Stimulated activated naive CD8-positive, alpha-beta T cell treated with anti-CD3 and anti-CD28 coated beads, Interleukin-15, Interleukin-2, amounts not matched to agents 100 U/mL and 50 U/mL, for 24 hours (primary cell): ENCODE results near the gene EPB41L1.

ENCODE experiments used
- ATAC-seq: fragments of 150-1000 bp; cut with Tn5 transposase; one replicate; pipeline ENCODE4 v1.10.0; 2021
- DNase-seq: peaks from one replicate; pipeline ENCODE4 v3.0.0; 2021

Gene EPB41L1

DNA sequence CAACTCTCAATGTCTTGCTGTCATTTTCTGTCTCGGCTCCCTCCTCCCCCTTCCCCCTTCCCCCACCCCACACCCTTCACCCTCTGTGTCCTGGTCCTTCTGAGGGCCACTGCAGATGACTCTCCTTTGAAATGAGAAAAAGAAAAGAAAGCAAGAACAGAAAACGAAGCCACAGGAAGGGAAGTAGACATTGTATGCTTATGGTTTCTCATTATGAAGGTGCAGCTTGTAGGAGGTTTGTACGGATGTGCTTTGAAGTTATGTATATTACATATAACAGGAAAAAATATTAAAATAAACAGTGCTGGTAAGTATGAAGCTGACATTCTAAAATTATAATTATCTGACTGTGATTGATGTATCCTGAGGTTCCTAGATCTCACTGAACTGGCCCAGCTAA, 75.5 kb downstream of the EPB41L1 start:
- ATAC-seq = no peak
- no peak for DNase-seq

GRCh38 chr20:36231331-36231730, 76.8 kb downstream of the EPB41L1 start:
- ATAC-seq (no peak), DNase-seq (no peak)

GRCh38 chr20:36234771-36235320, 80.3 kb downstream of the EPB41L1 start:
- no peak for ATAC-seq
- no peak for DNase-seq

DNA sequence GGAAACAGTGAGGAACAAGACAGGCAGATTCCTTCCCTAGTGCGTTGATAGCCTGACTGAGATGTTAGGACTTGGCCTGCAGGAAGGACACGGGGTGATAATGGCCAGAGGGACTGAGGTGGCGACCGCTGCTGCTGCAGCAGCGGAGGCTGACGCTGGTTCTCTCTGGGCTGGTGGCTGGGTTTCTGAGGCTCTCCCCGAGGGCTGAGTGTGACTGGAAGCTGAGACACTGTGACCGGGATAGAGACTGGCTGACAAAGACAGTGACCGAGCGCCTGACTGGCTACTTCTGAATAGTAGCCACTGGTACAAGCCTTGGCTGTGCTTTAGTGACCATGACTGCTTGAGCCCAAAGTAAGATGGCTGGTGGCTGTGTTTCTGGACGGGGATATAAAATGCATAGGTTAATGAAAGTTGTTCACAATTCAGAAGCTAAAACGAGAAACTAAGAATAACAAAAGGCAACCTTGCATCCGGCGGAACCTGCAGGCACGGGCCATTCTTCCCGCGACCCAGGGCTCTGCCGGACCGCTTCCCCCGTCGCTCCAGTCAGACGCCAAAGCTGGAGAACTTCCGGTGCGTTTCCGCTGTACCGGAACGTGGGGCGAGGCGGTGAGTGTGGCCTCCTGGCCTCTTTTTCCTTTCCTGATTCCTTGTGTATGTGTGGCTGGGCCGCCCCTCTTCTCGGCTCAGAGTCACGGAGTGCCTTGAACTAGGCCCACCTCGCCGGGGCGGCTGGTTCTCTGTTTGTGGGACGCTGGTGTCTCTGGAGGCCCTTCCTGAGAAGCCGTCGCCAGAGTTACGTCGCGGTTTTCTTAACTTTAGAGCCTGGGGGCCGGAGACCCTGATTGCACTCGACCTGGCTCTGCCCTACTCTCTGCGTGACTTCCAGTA, 81.6 kb downstream of the EPB41L1 start, which contains the start of gene AAR2:
AAR2 (plus strand) TSS at position 587 of the 894 bp plus-strand sequence. CDS start 3,391 bp downstream, outside the sequence.
- DNase-seq (peak; percentile 85), ATAC-seq (peak; percentile 96)

GRCh38 chr20:36236786-36237121, 82.2 kb downstream of the EPB41L1 start:
- DNase-seq (no peak), ATAC-seq (no peak)

DNA sequence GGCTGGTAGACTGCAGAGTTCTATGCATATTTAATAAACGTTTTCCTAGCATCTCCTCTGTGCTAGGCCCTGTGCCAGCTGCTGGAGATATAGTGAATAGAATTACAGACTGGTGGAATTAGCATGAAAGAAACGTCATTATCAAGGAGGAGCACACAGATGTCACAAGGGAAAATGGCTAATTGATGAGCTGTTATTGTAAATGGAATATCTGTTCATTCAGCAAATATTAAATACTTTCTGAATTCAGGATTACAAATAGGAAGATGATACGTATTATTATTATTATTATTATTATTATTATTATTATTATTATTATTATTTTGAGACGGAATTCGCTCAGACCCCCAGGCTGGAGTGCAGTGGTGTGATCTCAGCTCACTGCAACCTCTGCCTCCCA, 82.9 kb downstream of the EPB41L1 start:
- no peak for DNase-seq
- no peak for ATAC-seq

- no peak for DNase-seq
- no peak for ATAC-seq
Observed at GRCh38 chr20:36238153-36238552, 83.6 kb downstream of the EPB41L1 start.

DNA sequence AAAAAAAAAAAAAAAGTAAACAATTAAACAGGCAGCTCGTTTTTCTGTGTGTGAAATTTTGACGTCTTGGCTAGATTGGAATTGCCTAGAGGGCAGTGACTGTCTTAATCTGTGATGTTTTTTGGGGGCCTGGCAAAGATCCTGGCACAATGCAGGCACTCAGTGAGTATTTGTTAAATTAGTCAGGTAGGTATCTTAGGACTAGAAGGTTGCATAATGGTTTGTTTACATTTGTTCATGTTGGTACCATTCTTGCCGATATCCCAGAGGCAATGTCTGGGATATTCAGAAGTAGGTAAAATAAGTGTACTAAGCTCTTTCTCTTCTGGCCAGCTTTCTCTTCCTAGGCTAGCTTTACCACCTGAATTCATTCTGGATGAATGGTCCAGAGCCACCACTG, 84.2 kb downstream of the EPB41L1 start:
- ATAC-seq = no peak
- DNase-seq = no peak

DNA sequence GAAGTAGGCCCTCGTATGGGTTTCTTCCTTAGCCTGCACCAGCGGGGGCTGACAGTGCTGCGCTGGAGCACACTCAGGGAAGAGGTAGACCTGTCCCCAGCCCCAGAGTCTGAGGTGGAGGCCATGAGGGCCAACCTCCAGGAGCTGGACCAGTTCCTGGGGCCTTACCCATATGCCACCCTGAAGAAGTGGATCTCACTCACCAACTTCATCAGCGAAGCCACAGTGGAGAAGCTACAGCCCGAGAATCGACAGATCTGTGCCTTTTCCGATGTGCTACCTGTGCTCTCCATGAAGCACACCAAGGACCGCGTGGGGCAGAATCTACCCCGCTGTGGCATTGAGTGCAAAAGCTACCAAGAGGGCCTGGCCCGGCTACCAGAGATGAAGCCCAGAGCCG, 85.5 kb downstream of the EPB41L1 start:
- DNase-seq (no peak), ATAC-seq (no peak)

GRCh38 chr20:36241678-36242077, 87.1 kb downstream of the EPB41L1 start:
- ATAC-seq (no peak), DNase-seq (no peak)

GRCh38 chr20:36243726-36244125, 89.2 kb downstream of the EPB41L1 start:
- no peak for DNase-seq
- ATAC-seq = no peak

DNA sequence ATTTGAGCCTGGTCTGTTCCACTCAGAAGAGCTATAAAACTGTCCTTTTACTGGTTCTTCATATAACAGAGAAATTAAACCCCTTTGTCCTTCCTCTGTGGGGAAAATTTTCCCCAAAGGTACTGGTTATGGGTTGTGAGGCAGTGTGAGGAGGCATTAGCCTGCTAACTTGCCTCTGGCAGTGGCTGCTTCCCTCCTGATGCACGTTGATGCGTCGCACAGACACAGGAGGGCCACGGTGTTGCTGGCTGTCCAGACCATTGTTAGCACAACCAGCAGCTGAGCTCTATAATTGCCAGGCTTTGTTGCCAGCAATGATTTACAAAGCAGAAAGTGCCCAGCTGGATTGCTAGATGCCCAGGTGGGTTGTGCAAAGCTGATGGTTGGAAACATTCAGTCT, 91.9 kb downstream of the EPB41L1 start:
- DNase-seq (no peak), ATAC-seq (no peak)

- ATAC-seq (no peak), DNase-seq (no peak)
Observed at GRCh38 chr20:36248836-36249235, 94.3 kb downstream of the EPB41L1 start.

- ATAC-seq (no peak), DNase-seq (no peak)
Observed at GRCh38 chr20:36249450-36249849, 94.9 kb downstream of the EPB41L1 start.

- no peak for ATAC-seq
Observed at GRCh38 chr20:36251426-36251825, 96.9 kb downstream of the EPB41L1 start.

DNA sequence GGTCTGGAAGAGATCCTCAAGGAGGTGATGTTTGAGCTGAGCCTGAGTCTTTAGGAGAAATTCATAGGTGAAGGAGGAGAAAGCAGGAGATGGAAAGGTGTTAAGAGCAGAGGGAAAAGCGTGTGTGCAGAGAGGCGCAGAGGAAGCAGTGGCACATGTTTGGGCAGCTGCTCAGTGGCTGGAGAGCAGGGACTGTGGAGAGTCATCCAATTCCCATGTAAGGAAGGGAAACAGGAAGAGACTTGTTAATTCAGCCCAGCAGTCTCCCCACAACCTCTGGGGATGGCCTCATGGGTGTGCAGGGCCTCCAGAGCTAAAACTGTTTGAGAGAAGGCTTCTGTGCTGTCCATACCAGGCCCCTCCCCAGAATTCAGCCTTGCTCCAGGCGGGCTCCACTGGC, 98.0 kb downstream of the EPB41L1 start:
- no peak for ATAC-seq
- DNase-seq = no peak

More at GRCh38 chr20:36251426-36251825, 96.9 kb downstream of the EPB41L1 start:
- no peak for DNase-seq

DNA sequence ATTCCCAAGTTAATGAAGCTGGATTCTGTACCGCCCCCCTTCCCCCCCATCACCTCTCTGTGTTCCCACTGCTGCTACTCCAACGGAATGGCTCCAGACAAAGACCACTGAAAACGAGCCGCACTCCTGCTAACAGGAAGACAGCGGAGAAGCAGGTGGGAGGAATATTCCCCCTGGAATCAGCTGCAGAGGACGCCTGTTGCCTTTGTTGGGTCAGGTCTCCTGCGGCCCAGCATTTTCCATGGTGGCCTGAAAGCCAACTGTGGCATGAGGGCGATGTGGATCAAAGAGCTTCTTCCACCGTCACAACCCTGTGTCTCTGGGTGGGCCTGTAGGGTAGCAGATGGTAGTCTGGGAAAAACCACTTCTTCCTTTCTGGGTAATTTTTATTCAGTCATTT, 98.5 kb downstream of the EPB41L1 start:
- DNase-seq (no peak), ATAC-seq (no peak)

GRCh38 chr20:36254076-36254475, 99.5 kb downstream of the EPB41L1 start:
- ATAC-seq = no peak

DNA sequence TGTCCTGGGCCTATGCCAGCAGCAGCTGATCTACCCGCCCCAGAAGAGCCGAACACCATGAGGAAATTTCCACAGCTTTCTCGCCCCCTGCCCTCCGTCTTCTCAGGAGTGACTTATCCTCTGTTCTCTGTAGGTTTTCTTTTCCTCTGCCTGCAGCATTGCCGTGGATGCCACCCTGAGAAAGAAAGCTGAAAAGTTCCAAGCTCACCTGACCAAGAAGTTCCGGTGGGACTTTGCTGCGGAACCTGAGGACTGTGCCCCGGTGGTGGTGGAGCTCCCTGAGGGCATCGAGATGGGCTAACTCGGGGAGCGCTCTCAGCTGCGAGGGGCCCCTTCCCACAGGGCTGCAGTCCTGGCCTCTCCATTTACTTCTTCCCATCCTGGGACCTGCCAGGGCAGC, 100.9 kb downstream of the EPB41L1 start:
- ATAC-seq = no peak
- no peak for DNase-seq

More at GRCh38 chr20:36254076-36254475, 99.5 kb downstream of the EPB41L1 start:
- DNase-seq = no peak

DNA sequence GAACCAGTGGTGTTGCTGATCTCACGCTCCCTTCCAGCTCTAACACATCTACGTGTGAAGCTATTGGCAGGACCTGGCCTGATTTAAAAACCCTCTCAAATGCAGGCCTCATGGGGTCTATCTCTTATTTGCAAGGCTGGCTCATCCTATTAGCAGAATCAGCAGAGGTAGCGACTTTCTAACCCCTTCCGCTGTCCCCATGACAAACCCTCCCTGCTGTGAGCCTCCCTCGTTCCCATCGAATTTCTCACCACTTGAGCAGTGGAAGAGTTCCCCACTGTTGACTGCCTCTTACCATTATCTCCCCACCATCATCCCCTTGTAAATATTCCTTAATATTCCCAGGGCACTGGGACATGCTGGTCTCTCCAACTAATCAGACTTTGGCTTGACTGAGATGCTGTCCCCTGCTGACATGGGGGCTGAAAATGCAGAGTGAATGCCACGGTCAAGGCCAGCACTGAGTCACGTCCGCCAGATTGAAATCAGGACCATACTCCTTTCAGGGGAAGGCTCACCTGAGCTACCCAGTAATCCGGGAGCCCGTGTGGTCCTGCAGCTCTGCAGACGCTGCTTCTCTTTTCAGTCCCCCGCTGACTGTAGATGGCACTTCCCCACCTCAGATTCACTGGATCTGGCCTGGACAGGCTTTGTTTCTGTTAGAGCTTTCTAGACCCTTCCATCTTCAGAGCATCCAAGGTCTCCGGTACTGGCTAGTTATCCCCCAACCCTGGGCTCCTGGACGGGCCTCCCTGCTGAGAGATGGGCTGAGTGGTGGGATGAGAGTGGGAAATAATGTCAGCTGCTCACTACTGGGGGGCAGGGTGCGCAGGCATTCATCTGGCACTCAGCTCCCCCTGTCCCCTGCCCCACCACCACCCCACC, 104.9 kb downstream of the EPB41L1 start:
- DNase-seq (no peak), ATAC-seq (no peak)

DNA sequence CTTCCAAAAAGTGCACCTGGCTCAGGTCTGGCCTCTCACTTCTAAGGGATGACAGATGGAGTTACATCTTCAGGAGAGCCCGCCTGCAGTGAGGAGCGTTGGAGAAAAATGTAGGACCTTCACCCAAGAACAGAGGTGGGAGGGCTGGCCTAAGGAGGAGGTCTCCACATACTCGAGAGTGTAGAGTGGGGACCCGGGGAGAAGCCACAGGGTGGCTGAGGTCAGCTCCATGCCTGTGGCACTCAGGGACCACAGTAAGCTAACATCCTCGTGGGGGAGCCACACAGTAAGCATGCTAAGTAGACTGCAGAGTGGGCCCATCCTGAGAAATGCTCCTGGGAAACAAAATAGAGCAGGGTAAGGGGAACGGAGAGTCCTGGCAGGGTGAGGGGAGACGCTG, 105.8 kb downstream of the EPB41L1 start:
- no peak for ATAC-seq
- no peak for DNase-seq

- ATAC-seq (no peak), DNase-seq (no peak)
Observed at GRCh38 chr20:36261389-36262105, 107.0 kb downstream of the EPB41L1 start.
